HG03135 (cell line): ENCODE results near the gene SPATA31E1.

Source experiments
- ATAC-seq: cut with Tn5 transposase; IDR thresholded peaks from one replicate; pipeline ENCODE4 v1.9.1; 2021; ENCODE audit warnings: mild to moderate bottlenecking, moderate library complexity; ENCODE audit not compliant: unreplicated experiment

Gene SPATA31E1

GRCh38 chr9:87862536-87863268 is 20.0 kb upstream of the SPATA31E1 start:
- no peak for ATAC-seq

- no peak for ATAC-seq
Observed at GRCh38 chr9:87863882-87864465, 18.7 kb upstream of the SPATA31E1 start.

- ATAC-seq, result no peak
Observed at GRCh38 chr9:87864915-87865314, 17.8 kb upstream of the SPATA31E1 start.

GRCh38 chr9:87865626-87866025 is 17.1 kb upstream of the SPATA31E1 start:
- ATAC-seq, result no peak

GRCh38 chr9:87867391-87867790 is 15.3 kb upstream of the SPATA31E1 start:
- ATAC-seq, result no peak

GRCh38 chr9:87868175-87868574 is 14.5 kb upstream of the SPATA31E1 start:
- ATAC-seq, result no peak

- ATAC-seq, result no peak
Observed at GRCh38 chr9:87868635-87869034, 14.0 kb upstream of the SPATA31E1 start.

- no peak for ATAC-seq
Observed at GRCh38 chr9:87869082-87869481, 13.6 kb upstream of the SPATA31E1 start.

GRCh38 chr9:87871425-87872078 is 11.1 kb upstream of the SPATA31E1 start:
- no peak for ATAC-seq

- ATAC-seq, result no peak
Observed at GRCh38 chr9:87872079-87872624, 10.5 kb upstream of the SPATA31E1 start.

GRCh38 chr9:87873607-87874303 is 8.9 kb upstream of the SPATA31E1 start:
- no peak for ATAC-seq

- no peak for ATAC-seq
Observed at GRCh38 chr9:87874304-87874623, 8.4 kb upstream of the SPATA31E1 start.

- no peak for ATAC-seq
Observed at GRCh38 chr9:87875060-87875459, 7.6 kb upstream of the SPATA31E1 start.

GRCh38 chr9:87875831-87876545 is 6.7 kb upstream of the SPATA31E1 start:
- no peak for ATAC-seq

- ATAC-seq, result no peak
Observed at GRCh38 chr9:87876708-87877107, 6.0 kb upstream of the SPATA31E1 start.

GRCh38 chr9:87878989-87879511 is 3.6 kb upstream of the SPATA31E1 start:
- no peak for ATAC-seq

GRCh38 chr9:87880116-87880515 is 2.6 kb upstream of the SPATA31E1 start:
- no peak for ATAC-seq

- ATAC-seq, result no peak
Observed at GRCh38 chr9:87880683-87881082, 2.0 kb upstream of the SPATA31E1 start.

- ATAC-seq, result no peak
Observed at GRCh38 chr9:87883274-87883673, 597 bp downstream of the SPATA31E1 start.

GRCh38 chr9:87883990-87884389 is 1.3 kb downstream of the SPATA31E1 start:
- no peak for ATAC-seq
